ENCODE results near the gene ARHGDIA.

GRCh38 chr17:81888105-81888987 lies 17.2 kb upstream of the ARHGDIA start:
- TF ChIP-seq POLR2A (IDR thresholded peaks at IDR 0.05; ENCODE audit: extremely low read depth, insufficient read length), result no peak
- no peak for TF ChIP-seq CTCF (IDR thresholded peaks at IDR 0.05; ENCODE audit: low read depth, low read length)

Measured in NB4 (cell line).